Cardiac atrium fibroblast (primary cell): ENCODE results near the gene LRRC53. TPM values are rescaled to one million over a fixed set of nuclear protein-coding genes. Genes with fewer than 3 reads are reported as not detected.

Experiments
- total RNA-seq: library from RNA; depleted of rRNA; stranded (reverse); fragments of >200 nt; gene quantifications from 2 replicates; pipeline ENCODE4 v1.2.3, GENCODE V29; 2015

LRRC53 gene
- not detected in 2 replicates for total RNA-seq

GRCh38 chr1:74512170-74512915 is at the start of gene LRRC53:
LRRC53 (minus strand) TSS chr1:74512611; CDS start chr1:74483349, 29,262 bp downstream.

Other genes starting within 250 kb of the LRRC53 start
- gene ERICH3, start 161.2 kb upstream of the LRRC53 start, total RNA-seq, result not detected in 2 replicates
- 17.9 and 26.4 TPM in 2 replicates for gene CRYZ, start 220.4 kb upstream of the LRRC53 start, total RNA-seq
- 8.5 and 14.3 TPM in 2 replicates for gene TYW3, start 220.5 kb upstream of the LRRC53 start, total RNA-seq